ENCODE results near the gene STAB2.

STAB2 gene

DNA sequence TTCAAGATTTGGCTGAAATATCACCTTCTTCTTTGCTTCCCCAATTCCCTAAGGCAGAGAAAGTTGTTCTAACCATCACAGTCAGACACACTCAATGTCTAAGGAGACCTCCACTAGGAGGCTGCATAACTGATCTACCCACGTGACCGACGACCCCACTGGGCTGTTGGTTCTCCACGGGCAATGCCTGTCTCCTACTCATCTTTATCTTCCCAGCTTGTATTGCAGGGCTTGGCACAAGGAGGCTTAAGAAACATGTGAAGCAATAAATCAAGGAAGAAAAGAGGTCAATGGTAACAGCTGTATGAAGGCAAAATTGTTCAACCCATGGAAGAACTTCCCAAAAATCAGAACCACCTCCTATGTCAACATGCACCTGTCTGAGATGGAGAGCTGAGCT lies 226.9 kb downstream of the STAB2 start:
- no peak for DNase-seq

DNA sequence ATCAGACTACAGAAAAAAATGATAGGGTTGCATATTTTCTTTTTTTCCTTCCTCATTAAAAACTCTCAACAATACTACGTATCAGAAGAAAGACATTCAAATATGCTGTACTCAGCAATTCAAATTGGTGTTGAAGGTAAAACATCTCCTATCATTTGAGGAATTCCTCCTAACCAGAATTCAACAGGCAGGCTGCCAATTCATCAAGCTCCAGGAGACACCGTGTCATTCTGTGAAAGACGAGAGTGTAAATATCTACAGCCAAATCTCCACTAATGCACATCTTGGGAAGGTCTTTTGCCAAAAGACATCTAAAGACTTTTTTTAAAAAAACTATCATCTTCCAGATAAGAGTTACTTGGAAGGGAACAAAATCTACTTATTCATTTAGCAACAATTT lies 227.4 kb downstream of the STAB2 start:
- no peak for DNase-seq
